CD4-positive, alpha-beta T cell treated with Interleukin-21 for 1 hour (primary cell): Measurements from ENCODE around the gene LPP.
"Not testable (repeated sequence)": the region's sequence is repeated elsewhere in the genome, so short reads cannot be mapped to it uniquely, and the experiment has no call there.

ENCODE experiments used
- DNase-seq: peaks from one replicate; pipeline ENCODE4 v3.0.0-alpha.2; 2020

LPP gene

DNA sequence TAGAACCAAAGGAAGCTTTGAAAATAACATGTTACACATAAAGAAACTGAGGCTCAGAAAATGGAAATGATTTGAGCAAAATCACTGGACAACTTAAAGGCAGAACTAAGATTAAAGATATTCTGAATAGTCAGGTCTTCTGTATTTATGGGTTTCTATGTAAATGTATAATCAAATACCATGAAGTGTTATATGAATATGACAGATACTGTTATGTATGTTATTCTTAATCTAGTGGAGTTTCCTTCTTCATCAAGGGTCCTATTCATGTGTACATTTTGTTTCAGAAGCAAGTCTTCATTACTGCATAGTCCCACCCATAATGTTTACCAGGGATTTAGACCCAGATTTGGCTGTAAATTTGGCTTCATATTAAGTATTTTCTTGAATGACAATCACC, 547.0 kb downstream of the LPP start:
- DNase-seq, result no peak

DNA sequence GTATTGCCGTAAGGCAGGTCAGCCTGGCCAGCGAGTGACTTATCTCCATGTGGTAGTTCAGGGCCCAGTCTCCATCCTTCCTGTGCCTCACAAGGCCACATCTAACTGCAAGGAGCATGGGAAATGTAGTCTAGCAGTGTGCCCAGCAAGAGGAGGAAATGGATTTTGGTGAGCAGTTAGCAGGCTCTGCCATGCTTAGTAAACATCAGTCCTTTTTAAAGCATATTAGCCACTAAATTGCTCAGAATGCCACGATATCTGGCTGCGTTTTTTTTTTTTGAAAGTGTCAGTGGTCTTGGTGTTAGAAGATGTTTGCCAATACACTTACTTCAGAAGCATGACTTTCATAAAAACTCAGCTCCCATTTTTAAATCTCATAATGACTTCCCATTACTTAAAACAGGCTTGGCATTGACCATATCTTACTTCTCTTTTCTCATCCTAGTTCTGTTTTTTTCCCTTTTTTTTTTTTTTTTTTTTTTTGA, 547.6 kb downstream of the LPP start:
- DNase-seq, result no peak

DNA sequence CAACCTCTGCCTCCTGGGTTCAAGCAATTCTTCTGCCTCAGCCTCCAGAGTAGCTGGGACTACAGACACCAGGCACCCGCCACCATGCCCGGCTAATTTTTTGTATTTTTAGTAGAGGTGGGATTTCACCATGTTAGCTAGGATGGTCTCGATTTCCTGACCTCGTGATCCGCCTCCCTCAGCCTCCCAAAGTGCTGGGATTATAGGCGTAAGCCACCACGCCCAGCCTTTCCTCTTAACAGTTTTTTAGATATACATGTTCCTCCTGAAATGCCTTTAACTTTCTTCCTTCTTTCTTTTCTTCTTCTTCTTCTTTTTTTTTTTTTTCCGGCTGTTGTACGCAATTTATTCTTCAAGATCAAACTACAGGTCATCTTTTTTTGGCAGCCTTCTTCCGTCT, 548.1 kb downstream of the LPP start:
- DNase-seq, result not testable (repeated sequence)

DNA sequence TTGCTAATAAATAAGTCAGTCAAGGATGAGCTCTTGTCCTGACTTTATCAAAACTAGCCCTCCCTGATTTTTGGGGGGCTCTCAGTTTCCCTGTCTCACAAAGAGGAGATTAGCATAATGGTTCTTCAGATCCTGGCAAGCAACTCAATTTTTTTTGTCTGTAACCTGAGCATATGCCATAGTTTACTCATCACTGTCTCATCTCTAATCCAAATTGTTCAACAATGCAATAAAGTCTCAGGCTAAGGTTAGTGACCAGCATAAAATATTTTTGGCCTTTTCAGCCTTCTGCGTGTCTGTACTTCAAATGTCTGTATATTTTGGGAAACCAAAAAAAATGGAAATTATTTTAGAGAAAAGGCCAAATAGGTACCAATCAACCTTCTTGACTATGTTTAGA, 552.2 kb downstream of the LPP start:
- no peak for DNase-seq

DNA sequence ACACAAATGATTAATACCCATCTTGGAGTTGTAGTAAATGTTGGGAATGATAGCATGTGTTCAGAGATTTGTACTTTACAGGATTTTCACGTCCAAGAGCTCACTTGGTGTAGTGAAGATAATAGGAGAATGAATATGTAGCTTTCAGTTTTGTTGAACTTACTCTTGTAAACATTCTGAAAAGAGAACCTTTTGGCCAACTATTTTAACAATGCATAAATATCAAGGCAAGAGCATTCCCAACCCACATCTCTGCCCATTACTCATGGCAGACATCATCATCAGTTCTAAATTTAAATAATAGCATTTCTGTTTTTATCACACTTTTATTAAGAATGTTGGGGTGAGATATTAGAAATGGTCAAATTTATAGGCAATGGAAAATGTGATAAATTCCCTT, 552.6 kb downstream of the LPP start:
- no peak for DNase-seq

DNA sequence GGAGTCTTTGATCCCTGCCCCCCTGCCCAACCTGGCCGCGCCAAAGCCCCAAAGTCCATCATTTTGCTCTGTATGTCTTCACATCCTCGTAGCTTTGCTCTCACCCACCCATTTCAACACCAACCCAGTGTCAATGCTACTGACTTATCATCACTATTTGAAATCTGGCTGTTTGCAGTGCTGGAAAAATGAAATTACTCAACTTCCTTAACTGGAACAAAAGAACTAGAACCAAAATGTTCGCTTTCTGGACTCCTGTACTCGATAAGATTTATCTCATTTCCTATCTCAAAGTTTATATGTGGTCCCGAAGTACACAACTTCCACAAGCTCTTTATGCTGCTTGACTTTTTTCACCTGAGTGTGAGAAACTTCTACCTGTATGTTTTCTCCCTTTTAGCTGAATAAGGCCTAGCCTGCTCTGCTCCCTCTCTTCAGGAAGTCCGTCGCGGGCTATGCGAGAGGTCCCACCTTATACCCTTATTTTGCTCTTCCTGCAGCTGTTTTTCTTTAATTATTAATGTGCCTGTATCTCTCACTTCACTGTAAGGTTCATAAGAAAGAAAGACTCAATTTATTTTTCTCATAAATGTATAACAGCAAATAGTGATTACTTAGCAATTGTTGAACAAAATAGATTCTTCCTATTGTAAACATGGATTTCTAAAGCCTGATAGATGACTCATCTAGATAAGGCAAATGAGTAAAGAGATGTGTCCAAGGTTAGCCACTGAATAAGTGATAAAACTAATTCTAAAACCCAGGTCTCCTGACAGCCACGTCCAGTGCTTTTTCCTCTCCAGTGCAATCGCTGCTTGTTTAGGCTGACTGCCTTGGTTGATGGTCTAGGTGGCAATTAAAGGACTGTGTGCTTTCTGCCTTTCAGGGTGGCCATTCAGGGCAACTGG, 553.7 kb downstream of the LPP start:
- no peak for DNase-seq

GRCh38 chr3:188711881-188712247, 557.9 kb downstream of the LPP start:
- DNase-seq, result no peak

DNA sequence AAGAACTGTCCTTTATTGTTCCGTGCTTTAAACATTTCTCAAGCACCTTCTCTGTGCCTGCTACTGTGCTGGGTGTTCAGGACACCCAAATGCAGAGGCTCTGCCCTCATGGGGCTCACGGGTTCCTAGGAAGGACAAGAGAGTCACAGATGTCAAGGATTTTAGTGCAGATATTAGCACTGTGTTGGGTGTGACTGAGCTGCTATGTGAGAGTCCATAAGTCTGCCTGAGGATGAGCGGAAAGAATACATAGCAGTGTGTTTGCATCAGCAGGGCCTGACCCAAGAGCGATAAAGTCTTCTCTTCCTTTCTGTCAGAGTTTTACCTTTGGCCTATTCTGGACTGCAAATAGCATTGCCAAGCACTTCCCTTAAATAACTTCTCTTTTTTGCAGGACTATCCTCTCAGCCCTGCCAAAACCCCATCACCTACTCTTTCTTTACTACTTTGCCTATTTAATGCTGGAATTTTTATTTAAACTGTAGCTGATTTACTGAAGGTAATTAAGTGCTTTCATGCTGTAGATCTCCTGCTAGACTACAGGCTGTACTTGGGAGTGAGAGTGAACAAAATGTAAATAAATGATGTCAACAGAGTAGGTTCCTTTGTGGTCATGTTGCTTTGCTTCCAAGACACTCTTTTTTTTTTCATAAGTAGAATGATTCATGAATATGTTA, 558.4 kb downstream of the LPP start:
- no peak for DNase-seq

GRCh38 chr3:188712991-188713390, 559.0 kb downstream of the LPP start:
- no peak for DNase-seq

DNA sequence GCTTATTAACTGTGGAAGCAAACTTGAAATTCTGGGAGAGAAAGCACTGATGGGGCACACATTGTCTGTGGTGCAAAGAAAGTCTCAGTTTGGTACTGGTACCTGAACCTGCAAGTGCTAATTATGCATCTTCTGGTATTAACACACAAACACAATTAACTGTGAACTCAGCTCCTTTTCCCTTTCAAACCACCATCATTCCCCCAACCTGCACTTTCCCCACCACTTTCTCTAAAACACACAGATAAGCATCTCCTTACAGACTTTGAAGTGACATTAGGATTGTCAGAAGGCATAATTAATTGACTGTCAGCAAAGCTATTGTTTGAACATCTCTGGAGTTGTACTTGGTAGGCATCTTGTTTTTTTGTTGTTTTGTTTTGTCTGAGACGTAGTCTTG, 565.6 kb downstream of the LPP start:
- no peak for DNase-seq

- DNase-seq, result no peak
Measured at GRCh38 chr3:188720215-188720614, 566.3 kb downstream of the LPP start.

DNA sequence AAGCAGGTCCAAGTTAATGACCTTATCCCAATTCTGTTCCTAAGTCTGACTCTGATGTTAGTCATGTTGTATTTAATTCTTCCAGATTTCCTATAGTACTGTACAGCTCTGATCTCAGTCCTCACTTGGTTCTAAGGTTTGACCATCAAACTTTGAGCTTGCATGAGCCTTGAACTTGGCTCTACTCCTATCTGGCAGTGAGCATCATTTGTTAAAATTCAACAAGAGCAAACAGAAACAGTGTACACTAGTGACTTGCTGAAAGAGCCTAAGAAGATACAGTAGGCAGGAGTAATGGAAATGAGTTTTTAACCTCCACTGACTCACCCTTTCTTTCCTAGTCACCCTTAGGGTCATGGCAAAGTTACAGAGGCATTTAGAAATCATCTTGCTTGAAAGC, 566.7 kb downstream of the LPP start:
- DNase-seq, result no peak

DNA sequence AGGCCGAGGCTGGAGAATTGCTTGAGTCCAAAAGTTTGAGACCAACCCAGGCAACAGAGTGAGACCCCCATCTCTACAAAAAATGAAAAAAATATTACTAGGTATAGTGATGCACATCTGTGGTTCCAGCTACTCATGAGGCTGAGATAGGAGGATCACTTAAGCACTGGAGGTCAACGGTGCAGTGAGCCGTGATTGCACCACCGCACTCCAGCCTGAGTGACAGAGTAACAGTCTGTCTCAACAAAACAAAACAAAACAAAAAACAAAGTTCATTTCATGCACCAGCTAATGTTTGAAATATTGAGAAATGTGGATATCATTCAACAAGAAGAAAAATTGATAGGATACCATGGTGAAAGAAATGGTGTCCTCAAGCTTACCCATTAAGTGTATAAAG, 567.4 kb downstream of the LPP start:
- no peak for DNase-seq

- no peak for DNase-seq
Measured at GRCh38 chr3:188721990-188722389, 568.0 kb downstream of the LPP start.

- DNase-seq, result no peak
Measured at GRCh38 chr3:188722963-188723362, 569.0 kb downstream of the LPP start.

DNA sequence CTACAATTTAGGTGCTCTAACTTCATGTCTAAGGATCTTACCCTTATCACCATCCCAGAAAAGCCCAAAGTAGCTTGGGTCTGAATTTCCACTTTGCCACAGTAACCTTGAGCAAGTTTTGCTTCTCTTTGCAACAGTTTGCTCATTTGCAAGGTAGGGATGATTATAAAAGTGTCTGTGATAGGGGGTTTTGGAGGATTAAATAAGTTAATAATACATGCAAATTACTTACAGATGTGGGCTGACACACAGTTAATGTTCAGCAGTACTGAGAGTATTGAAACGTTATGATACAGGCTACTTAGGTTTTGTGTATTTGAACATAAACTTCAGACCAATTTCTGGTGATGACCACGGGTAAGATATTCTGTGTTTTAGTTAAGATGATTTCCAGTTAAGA, 573.1 kb downstream of the LPP start:
- no peak for DNase-seq

- no peak for DNase-seq
Measured at GRCh38 chr3:188728371-188728896, 574.5 kb downstream of the LPP start.

- DNase-seq, result no peak
Measured at GRCh38 chr3:188729422-188729821, 575.5 kb downstream of the LPP start.

DNA sequence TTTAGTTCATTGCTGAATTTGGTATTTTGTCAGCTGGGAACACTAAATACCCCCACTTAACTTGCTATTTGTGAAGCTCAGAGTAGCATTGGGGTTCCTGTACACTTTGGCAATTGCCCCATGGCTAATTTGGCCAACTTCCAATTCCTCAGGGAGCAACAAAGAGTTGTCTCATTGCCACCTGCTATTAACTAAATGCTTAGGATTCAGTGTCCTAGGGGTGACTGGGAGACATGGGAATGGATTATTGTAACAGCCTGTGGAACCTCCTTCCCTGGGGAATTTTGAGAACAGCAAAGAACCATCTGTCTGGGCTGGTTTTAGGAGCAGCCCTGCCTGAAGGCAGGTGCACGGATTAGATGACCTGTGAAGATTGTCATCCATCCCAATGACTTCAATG, 580.4 kb downstream of the LPP start:
- DNase-seq, result no peak

GRCh38 chr3:188739511-188739910, 585.6 kb downstream of the LPP start:
- DNase-seq, result no peak

DNA sequence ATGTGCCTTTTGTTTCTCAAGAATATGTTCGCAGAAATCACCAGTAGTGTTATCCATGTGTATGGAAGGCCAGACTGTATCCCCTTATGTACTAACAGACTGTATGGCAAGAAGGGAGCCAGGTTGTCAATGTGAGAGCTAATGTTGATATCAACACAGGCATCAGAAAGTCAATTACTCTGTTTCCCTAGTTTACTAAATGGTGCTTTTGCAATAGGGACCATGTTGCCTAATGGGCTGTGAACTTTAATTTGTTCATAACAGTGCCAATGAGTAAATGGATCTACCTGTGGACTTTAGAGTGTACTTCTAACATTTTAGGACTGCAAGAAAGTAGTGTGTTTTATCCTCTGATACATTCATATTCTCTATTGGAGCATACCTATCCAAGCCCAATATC, 586.1 kb downstream of the LPP start:
- no peak for DNase-seq

GRCh38 chr3:188742755-188743550, 589.0 kb downstream of the LPP start:
- DNase-seq, result no peak

GRCh38 chr3:188744166-188744565, 590.2 kb downstream of the LPP start:
- DNase-seq, result no peak
